GM18870 (cell line): Measurements from ENCODE around the gene PPP6R3.

ENCODE experiments used
- ATAC-seq: cut with Tn5 transposase; IDR thresholded peaks from one replicate; pipeline ENCODE4 v1.9.1; 2021; ENCODE audit warnings: moderate library complexity; ENCODE audit not compliant: unreplicated experiment

PPP6R3 gene

DNA sequence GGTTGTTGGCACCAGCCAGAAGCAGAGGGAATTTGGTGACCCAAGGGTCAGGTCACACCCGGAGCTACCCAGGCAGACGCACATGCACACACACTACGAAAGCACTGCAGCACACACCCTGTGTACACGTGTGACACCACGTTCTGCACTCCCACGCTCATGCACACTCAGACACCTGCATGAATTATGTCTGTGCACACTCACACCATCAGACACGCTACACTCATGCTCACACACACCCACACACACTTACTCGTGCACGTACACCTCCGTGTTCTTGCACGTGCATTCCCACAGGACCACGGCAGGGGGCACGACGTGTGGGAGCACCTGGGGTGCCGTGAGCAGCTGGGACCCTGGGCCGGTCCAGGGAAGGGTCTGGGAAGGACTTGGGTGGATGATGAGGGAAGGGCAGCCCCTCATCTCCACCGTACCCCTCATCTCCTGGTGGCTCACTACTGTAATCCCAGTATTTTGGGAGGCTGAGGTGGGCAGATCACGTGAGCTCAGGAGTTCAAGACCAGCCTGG is 203.0 kb downstream of the PPP6R3 start:
- no peak for ATAC-seq

DNA sequence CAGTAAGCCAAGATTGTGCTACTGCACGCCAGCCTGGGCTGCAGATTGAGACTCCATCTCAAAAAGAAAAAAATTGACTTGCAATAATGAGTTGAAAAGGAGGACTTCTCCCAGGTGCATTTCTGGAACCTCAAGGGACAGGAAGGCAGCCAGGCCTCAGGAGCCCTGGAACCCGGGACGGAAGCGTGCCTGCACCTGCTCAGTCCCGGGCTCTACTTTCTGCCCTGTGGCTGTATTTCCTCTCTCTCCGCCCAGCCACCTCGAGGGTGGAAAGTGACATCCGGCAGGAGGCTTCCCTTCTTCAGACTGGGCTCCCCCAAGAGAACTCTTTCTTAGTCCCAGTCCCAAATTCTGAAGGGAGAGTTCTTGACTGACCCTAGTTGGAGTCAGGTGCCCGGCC is 203.6 kb downstream of the PPP6R3 start:
- ATAC-seq: no peak

- no peak for ATAC-seq
Measured at GRCh38 chr11:68664906-68665305, 204.4 kb downstream of the PPP6R3 start.
